Aorta (tissue), 5 donors: ENCODE data around the gene ADAP1. TPM values are rescaled to one million over a fixed set of nuclear protein-coding genes. Genes with fewer than 3 reads are reported as not detected.

Experiments used
- ATAC-seq: fragments of 200-7000 bp; cut with Tn5 transposase; one replicate; pipeline ENCODE4 v1.9.1; 2022; ENCODE audit warnings: moderate library complexity; ENCODE audit not compliant: low FRiP score
- DNase-seq, 2 donors: peaks; one replicate each; pipeline ENCODE4 v3.0.0-alpha.2; 2020
- H3K27ac ChIP-seq, 2 donors: one replicate each; pipeline ENCODE4 v1.5.1; 2013; ENCODE audit warnings: low read length in 2 of 2, mild to moderate bottlenecking in 2 of 2, moderate library complexity in 2 of 2, control low read depth in 1 of 2, inconsistent platforms in 1 of 2, low read depth in 1 of 2
- H3K27me3 ChIP-seq, 2 donors: one replicate each; pipeline ENCODE4 v1.6.1; 2013; ENCODE audit warnings: control low read depth in 1 of 2, low read length in 1 of 2, mild to moderate bottlenecking in 1 of 2, moderate library complexity in 1 of 2; ENCODE audit not compliant: insufficient read depth in 2 of 2, control insufficient read depth in 1 of 2
- H3K36me3 ChIP-seq, 2 donors: one replicate each; pipeline ENCODE4 v1.6.1; 2013; ENCODE audit warnings: control low read depth in 1 of 2, low read length in 1 of 2, mild to moderate bottlenecking in 1 of 2; ENCODE audit not compliant: insufficient read depth in 2 of 2, control insufficient read depth in 1 of 2
- H3K4me1 ChIP-seq, 2 donors: one replicate each; pipeline ENCODE4 v1.6.1; 2013; ENCODE audit warnings: low read length in 2 of 2, control low read depth in 1 of 2, mild to moderate bottlenecking in 1 of 2, moderate library complexity in 1 of 2; ENCODE audit not compliant: insufficient read depth in 2 of 2, control insufficient read depth in 1 of 2
- H3K4me3 ChIP-seq, 2 donors: one replicate each; pipeline ENCODE4 v1.5.1; 2013; ENCODE audit warnings: low read length in 2 of 2, control low read depth in 1 of 2, mild to moderate bottlenecking in 1 of 2
- H3K9me3 ChIP-seq: one replicate; pipeline ENCODE4 v1.6.1; 2013; ENCODE audit warnings: mild to moderate bottlenecking, low read length; ENCODE audit not compliant: control insufficient read depth
- WGBS, 2 donors: extraction: QIAGEN DNeasy Blood & Tissue Kit; methylation state at CpG; one replicate each; pipeline ENCODE4 v1.1.7; 2013; 5-methylcytosine and 5-hydroxymethylcytosine counted together
- intact Hi-C, 2 donors: fragments of 100-400 bp; cut with DNase I; formaldehyde crosslinking; loops; one replicate each; pipeline versions ENCODE4 v1.14.2 to v1.15.0; 2022
- polyA plus RNA-seq, 2 donors: library from polyadenylated mRNA; stranded (reverse); fragments of 200-250 nt; gene quantifications; one replicate each; pipeline ENCODE4 v1.2.3, GENCODE V29; 2013
- total RNA-seq, 2 donors: library from RNA; stranded (reverse); fragmentation: NEBNext Ultra II Directional; extraction: Animal tissue kit (Norgen Biotek cat#: 25700); gene quantifications; one replicate each; pipeline ENCODE4 v1.2.1, GENCODE V29; 2021
- donor health status: healthy with polysubstance abuse.
- donor health status: Bipolar disorder and iron deficiency.
- donor health status: DM: no; HTN: no; CAD: no.
- donor health status: DM: no; HTN: no; CAD: no.
- donor health status: DM: yes; HTN: yes; CAD: no.

The ADAP1 gene
- total and polyA plus RNA-seq, 4 donors: 4.3 to 16.9 (median 11.4) TPM

DNA sequence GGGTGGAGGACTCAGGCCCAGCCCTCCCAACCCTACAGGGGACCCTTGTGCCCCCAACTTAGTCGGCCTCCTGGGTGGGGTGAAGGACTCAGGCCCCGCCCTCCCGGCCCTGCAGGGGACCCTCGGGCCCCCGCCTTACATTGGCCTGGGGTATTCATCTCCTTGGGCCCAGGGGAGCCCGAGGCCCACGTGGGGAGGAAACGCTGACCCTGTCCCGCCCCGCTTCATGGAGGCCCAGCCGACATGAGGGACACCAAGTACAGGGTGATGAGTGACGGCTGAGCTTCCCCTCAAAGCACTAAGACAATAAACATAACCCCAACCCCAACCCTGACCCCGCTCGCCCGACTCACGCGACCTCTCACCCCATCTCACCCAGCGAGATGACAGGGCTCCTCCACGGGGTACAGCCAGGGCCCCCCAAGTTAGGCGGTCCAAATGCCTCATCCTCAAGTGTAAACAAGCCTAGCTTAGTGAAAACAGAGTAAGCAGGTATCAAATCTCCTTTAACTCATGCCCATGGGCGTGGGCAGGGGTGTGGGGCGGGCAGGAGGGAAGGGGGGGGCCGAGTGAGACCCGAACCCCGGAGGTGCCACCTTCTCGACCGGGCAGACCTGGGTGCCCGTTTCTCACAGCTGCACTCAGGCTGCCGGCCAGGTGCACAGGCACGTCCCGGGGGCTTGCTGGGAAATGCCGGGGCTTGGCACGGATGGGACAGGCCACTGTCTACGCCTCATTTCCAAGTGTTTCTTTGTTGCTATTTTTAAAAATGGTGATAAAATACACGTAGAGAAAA, 36.7 kb upstream of the ADAP1 start:
- ATAC-seq (no peak), DNase-seq (no peak)
- Histone ChIP-seq H3K27me3 (no peaks in the 10 kb centered on the region), H3K27ac (no peak overlapping the region), H3K36me3 (no peaks in the 10 kb centered on the region), H3K9me3 (no peaks in the 10 kb centered on the region), H3K4me3 (no peak overlapping the region), H3K4me1 (no peaks in the 10 kb centered on the region)
- WGBS, 2 donors: 21 to 33% methylated on average over 31 to 35 of the region's 35 CpGs
- intact Hi-C loops: loop anchor here in 1 of 2 donors (5.0 kb wide), 1 partner anchor 151 kb away; no protein-coding TSS in a partner anchor

GRCh38 chr7:990352-990932, 36.0 kb upstream of the ADAP1 start:
- ATAC-seq (no peak), DNase-seq (no peak)
- intact Hi-C loops: loop anchor here in 1 of 2 donors (5.0 kb wide), 1 partner anchor 152 kb away; no protein-coding TSS in a partner anchor
- no peak overlapping the region for H3K27ac ChIP-seq
- no peaks in the 10 kb centered on the region for H3K4me1 ChIP-seq
- 71 to 75% methylated on average over 35 to 36 of the region's 36 CpGs for WGBS, 2 donors
- H3K9me3 ChIP-seq: no peaks in the 10 kb centered on the region
- no peaks in the 10 kb centered on the region for H3K27me3 ChIP-seq
- no peak overlapping the region for H3K4me3 ChIP-seq
- no peaks in the 10 kb centered on the region for H3K36me3 ChIP-seq

DNA sequence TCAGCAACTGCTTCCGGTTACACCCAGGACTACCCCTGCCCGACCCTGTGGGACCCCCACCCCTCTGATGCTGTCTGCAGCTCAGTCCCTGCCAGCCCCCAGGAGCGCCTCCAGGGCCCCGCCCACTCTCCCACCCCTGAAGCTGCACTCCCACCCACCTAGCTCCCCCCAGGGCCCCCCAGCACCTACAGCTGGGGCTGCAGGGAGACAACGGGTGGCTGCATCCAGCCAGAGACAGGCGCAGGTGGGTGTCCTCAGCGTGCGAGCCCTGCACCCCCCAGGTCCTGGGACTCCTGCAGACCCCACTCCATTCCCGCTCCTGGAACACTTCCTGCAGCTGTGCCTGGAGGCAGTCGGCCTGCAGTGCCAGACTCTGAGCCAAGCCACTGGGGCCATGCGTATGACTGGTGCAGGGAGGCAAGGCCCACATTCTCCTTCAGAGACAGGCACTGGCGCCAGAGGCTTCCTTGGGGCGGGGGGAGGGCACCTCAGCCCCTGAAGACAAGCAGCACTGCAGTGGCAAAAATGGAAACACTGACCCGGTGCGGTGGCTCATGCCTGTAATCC, 34.6 kb upstream of the ADAP1 start:
- intact Hi-C loops: no loop called here
- no peak overlapping the region for H3K4me3 ChIP-seq
- H3K36me3 ChIP-seq: no peaks in the 10 kb centered on the region
- H3K4me1 ChIP-seq: no peaks in the 10 kb centered on the region
- no peaks in the 10 kb centered on the region for H3K27me3 ChIP-seq
- DNase-seq (no peak), ATAC-seq (no peak)
- no peak overlapping the region for H3K27ac ChIP-seq
- WGBS, 2 donors: 34 to 35% methylated on average over 14 to 15 of the region's 15 CpGs
- H3K9me3 ChIP-seq: no peaks in the 10 kb centered on the region

- Histone ChIP-seq H3K27ac (no peak overlapping the region), H3K9me3 (no peaks in the 10 kb centered on the region), H3K4me3 (no peak overlapping the region), H3K36me3 (no peaks in the 10 kb centered on the region), H3K27me3 (no peaks in the 10 kb centered on the region), H3K4me1 (no peaks in the 10 kb centered on the region)
- DNase-seq: no peak
- ATAC-seq: no peak
- 6 to 7% methylated on average over 21 to 24 of the region's 24 CpGs for WGBS, 2 donors
- intact Hi-C loops: no loop called here
These were observed 34.0 kb upstream of the ADAP1 start for GRCh38 chr7:988426-988911.

GRCh38 chr7:987909-988308, 33.4 kb upstream of the ADAP1 start:
- 40 to 56% methylated on average over 2 to 6 of the region's 6 CpGs for WGBS, 2 donors
- no peak overlapping the region for H3K4me3 ChIP-seq
- ATAC-seq (no peak), DNase-seq (no peak)
- H3K36me3 ChIP-seq: no peaks in the 10 kb centered on the region
- no peaks in the 10 kb centered on the region for H3K9me3 ChIP-seq
- H3K27ac ChIP-seq: no peak overlapping the region
- intact Hi-C loops: no loop called here
- H3K27me3 ChIP-seq: no peaks in the 10 kb centered on the region
- H3K4me1 ChIP-seq: no peaks in the 10 kb centered on the region

GRCh38 chr7:986766-987751, 32.6 kb upstream of the ADAP1 start:
- H3K4me1 ChIP-seq: no peaks in the 10 kb centered on the region
- no peaks in the 10 kb centered on the region for H3K27me3 ChIP-seq
- H3K36me3 ChIP-seq: no peaks in the 10 kb centered on the region
- intact Hi-C loops: no loop called here
- WGBS, 2 donors: 76% methylated on average over 48 to 56 of the region's 56 CpGs
- no peak overlapping the region for H3K4me3 ChIP-seq
- no peak overlapping the region for H3K27ac ChIP-seq
- no peaks in the 10 kb centered on the region for H3K9me3 ChIP-seq
- no peak for DNase-seq
- ATAC-seq: no peak

DNA sequence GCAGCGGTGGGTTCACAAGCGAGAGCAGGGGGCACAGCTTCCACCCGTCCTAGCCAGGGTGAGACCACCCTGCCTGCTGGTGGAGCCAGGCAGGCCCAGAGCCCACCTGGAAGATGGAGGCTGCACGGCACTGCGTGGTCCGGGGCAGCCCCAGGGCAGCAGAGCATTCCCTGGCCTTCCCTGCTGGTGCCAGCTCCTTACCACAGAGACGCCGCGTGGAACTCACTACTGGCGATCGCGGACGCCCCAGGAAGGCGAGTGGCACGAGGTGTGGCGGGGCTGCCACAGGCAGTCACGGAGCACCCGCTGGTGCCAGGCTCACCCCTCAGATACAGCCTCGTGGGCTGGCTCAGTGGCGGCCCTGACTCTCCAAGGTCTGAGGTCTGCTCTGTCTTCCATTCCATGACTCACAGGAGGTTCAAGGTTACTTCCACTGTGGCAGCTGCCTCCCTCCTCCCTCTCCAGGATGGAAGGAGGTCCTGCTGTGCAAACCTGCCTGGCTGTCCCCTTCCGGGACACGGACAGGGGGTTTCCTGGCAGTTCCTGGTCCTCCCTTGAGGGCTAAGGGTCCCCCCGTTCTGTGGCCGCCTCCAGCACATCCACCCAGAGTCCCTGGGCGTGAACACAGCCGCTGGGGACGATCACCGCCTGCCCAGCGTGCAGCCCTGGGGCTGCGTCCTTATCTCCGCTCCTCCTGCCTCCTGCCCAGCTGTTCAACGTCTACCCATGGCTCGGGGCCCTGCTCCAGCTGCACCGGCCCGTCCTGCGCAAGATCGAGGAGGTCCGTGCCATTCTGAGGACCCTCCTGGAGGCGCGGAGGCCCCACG, 31.6 kb upstream of the ADAP1 start:
- intact Hi-C loops: no loop called here
- no peaks in the 10 kb centered on the region for H3K27me3 ChIP-seq
- H3K36me3 ChIP-seq: no peaks in the 10 kb centered on the region

DNA sequence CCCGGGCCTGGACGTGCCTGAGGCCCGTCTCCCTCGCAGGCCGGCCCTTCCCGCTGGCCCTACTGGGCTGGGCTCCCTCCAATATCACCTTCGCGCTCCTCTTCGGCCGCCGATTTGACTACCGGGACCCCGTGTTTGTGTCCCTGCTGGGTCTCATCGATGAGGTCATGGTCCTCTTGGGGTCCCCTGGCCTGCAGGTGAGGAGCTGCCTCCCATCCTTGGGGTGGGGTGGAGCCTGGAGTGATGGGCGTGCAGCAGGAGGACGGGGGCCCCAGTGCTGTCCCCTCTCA, 30.6 kb upstream of the ADAP1 start:
- H3K27me3 ChIP-seq: no peaks in the 10 kb centered on the region
- no peaks in the 10 kb centered on the region for H3K9me3 ChIP-seq
- WGBS, 2 donors: 67 to 73% methylated on average over 16 of the region's 16 CpGs
- no peak for ATAC-seq
- no peak overlapping the region for H3K27ac ChIP-seq
- intact Hi-C loops: no loop called here
- H3K4me3 ChIP-seq: no peak overlapping the region
- H3K4me1 ChIP-seq: no peaks in the 10 kb centered on the region
- no peak for DNase-seq
- no peaks in the 10 kb centered on the region for H3K36me3 ChIP-seq

More for the DNA sequence above, 31.6 kb upstream of the ADAP1 start:
- Histone ChIP-seq H3K4me1 (no peaks in the 10 kb centered on the region), H3K9me3 (no peaks in the 10 kb centered on the region), H3K27ac (no peak overlapping the region), H3K4me3 (no peak overlapping the region)
- ATAC-seq (no peak), DNase-seq (no peak)
- 52 to 56% methylated on average over 41 of the region's 41 CpGs for WGBS, 2 donors
